CD14-positive monocyte (primary cell): Measurements from ENCODE around the gene CUEDC1. TPM values are rescaled to one million over a fixed set of nuclear protein-coding genes. Genes with fewer than 3 reads are reported as not detected.

Experiments
- DNase-seq, 3 donors: peaks; one replicate each; pipeline ENCODE4 v3.0.0-alpha.2; 2011 to 2022
- H2AFZ ChIP-seq: 2 replicates; pipeline ENCODE4 v1.6.0; 2012; ENCODE audit warnings: mild to moderate bottlenecking, low read depth, low read length, inconsistent platforms; ENCODE audit not compliant: insufficient read depth, poor library complexity, severe bottlenecking
- H3K27ac ChIP-seq, 2 donors: 1 replicate in 1 of 2; 2 replicates in 1 of 2; pipeline ENCODE4 v1.5.1; 2012 to 2013; ENCODE audit warnings: low read length in 2 of 2, control low read depth in 1 of 2, inconsistent platforms in 1 of 2, low read depth in 1 of 2, mild to moderate bottlenecking in 1 of 2
- H3K27me3 ChIP-seq, 2 donors: one replicate each; pipeline versions ENCODE4 v1.6.0 to v1.6.1; 2011 to 2013; ENCODE audit warnings: low read length in 2 of 2; ENCODE audit not compliant: control insufficient read depth in 2 of 2, insufficient read depth in 2 of 2
- H3K36me3 ChIP-seq, 2 donors: replicated peaks in 1 of 2; 1 replicate in 1 of 2; 2 replicates in 1 of 2; pipeline versions ENCODE4 v1.5.1 to v1.6.1; 2012 to 2013; ENCODE audit warnings: low read length in 2 of 2, control low read depth in 1 of 2, inconsistent platforms in 1 of 2, mild to moderate bottlenecking in 1 of 2; ENCODE audit not compliant: insufficient read depth in 2 of 2, control insufficient read depth in 1 of 2
- H3K4me1 ChIP-seq, 2 donors: 1 replicate in 1 of 2; 2 replicates in 1 of 2; pipeline versions ENCODE4 v1.5.1 to v1.6.1; 2012 to 2013; ENCODE audit warnings: low read length in 2 of 2, control low read depth in 1 of 2, inconsistent platforms in 1 of 2, mild to moderate bottlenecking in 1 of 2, moderate library complexity in 1 of 2; ENCODE audit not compliant: insufficient read depth in 2 of 2, control insufficient read depth in 1 of 2
- H3K4me2 ChIP-seq: replicated peaks from 2 replicates; pipeline ENCODE3; 2012; ENCODE audit warnings: low read length, moderate library complexity, mild to moderate bottlenecking; ENCODE audit not compliant: poor library complexity, severe bottlenecking; ENCODE audit errors: extremely low read depth
- H3K4me3 ChIP-seq, 3 experiments: fragments of 200-600 bp in 1 of 3; sonication (generic) in 1 of 3; replicated peaks in 1 of 3; 1 replicate in 2 of 3; 2 replicates in 1 of 3; pipeline ENCODE4 v1.5.1; 2011 to 2013; ENCODE audit warnings: low read length in 3 of 3, mild to moderate bottlenecking in 3 of 3, control low read depth in 2 of 3, low read depth in 2 of 3, inconsistent platforms in 1 of 3, moderate library complexity in 1 of 3
- H3K79me2 ChIP-seq: 2 replicates; pipeline ENCODE4 v1.6.0; 2012; ENCODE audit warnings: mild to moderate bottlenecking, control low read depth, inconsistent platforms, low read length, moderate library complexity; ENCODE audit not compliant: insufficient read depth
- H3K9ac ChIP-seq: 2 replicates; pipeline ENCODE4 v1.6.0; 2017; ENCODE audit warnings: low read length, mild to moderate bottlenecking; ENCODE audit not compliant: insufficient read depth, poor library complexity, severe bottlenecking
- H3K9me3 ChIP-seq, 2 donors: replicated peaks in 1 of 2; 1 replicate in 1 of 2; 2 replicates in 1 of 2; pipeline versions ENCODE4 v1.5.1 to v1.6.1; 2012 to 2013; ENCODE audit warnings: low read length in 2 of 2, control low read depth in 1 of 2; ENCODE audit not compliant: control insufficient read depth in 1 of 2, insufficient read depth in 1 of 2
- H4K20me1 ChIP-seq: 2 replicates; pipeline ENCODE4 v1.6.0; 2012; ENCODE audit warnings: mild to moderate bottlenecking, low read length, control low read depth, moderate library complexity; ENCODE audit not compliant: insufficient read depth
- H3K27ac Mint-ChIP-seq, 7 donors: one replicate each; pipeline ENCODE4 v1.8.0; 2020; ENCODE audit warnings: mild to moderate bottlenecking in 7 of 7, mixed read lengths in 7 of 7, moderate library complexity in 6 of 7, inconsistent platforms in 2 of 7
- H3K27me3 Mint-ChIP-seq, 3 donors: one replicate each; pipeline ENCODE4 v1.8.0; 2021 to 2022; ENCODE audit warnings: low read depth in 3 of 3, mild to moderate bottlenecking in 3 of 3, mixed read lengths in 3 of 3, moderate library complexity in 3 of 3, inconsistent platforms in 1 of 3
- H3K36me3 Mint-ChIP-seq, 2 donors: one replicate each; pipeline ENCODE4 v1.8.0; 2020; ENCODE audit warnings: mixed read lengths in 2 of 2, inconsistent platforms in 1 of 2, mild to moderate bottlenecking in 1 of 2
- H3K4me1 Mint-ChIP-seq: one replicate; pipeline ENCODE4 v1.8.0; 2020; ENCODE audit warnings: mild to moderate bottlenecking, mixed read lengths
- H3K4me3 Mint-ChIP-seq, 2 donors: one replicate each; pipeline ENCODE4 v1.8.0; 2020; ENCODE audit warnings: mild to moderate bottlenecking in 2 of 2, mixed read lengths in 2 of 2, moderate library complexity in 1 of 2
- H3K9me3 Mint-ChIP-seq, 7 donors: one replicate each; pipeline ENCODE4 v1.8.0; 2020 to 2022; ENCODE audit warnings: mixed read lengths in 7 of 7, mild to moderate bottlenecking in 6 of 7, moderate library complexity in 6 of 7, inconsistent platforms in 2 of 7
- CTCF ChIP-seq: fragments of 200-600 bp; IDR thresholded peaks from one replicate; pipeline ENCODE4 v1.8.0; 2022; ENCODE audit warnings: antibody characterized with exemption, mild to moderate bottlenecking
- WGBS: methylation state at CpG from one replicate; pipeline ENCODE4 v1.1.5; 2013; ENCODE audit warnings: missing lambda C conversion rate; ENCODE audit not compliant: insufficient coverage; 5-methylcytosine and 5-hydroxymethylcytosine counted together
- intact Hi-C, 2 donors: fragments of 100-400 bp; cut with micrococcal nuclease; formaldehyde crosslinking; loops; one replicate each; pipeline versions ENCODE4 v1.15.0 to v1.15.1; 2023
- polyA plus RNA-seq, 3 donors: library from polyadenylated mRNA; depleted of rRNA in 1 of 3; unstranded in 2 of 3; stranded (reverse) in 1 of 3; fragments of 300-500 nt in 2 of 3; fragments of >200 nt in 1 of 3; fragmentation: Illumina TruSeq in 2 of 3; gene quantifications; 1 replicate in 2 of 3; 2 replicates in 1 of 3; pipeline ENCODE4 v1.2.3, GENCODE V29; 2012 to 2021
- small RNA-seq: library from RNA; depleted of rRNA; stranded (forward); fragments of <200 nt; gene quantifications from one replicate; pipeline ENCODE3, GENCODE V24; 2012; ENCODE audit warnings: low read depth; ENCODE audit not compliant: insufficient read length

Gene CUEDC1
- polyA plus RNA-seq, 3 donors: 4.2 to 31.0 (median 4.3) TPM

- Histone ChIP-seq H3K4me1 (peaks cover 16 to 17% of the 10 kb centered on the region in 2 donors), H3K27ac (no peak overlapping the region), H4K20me1 (no peaks in the 10 kb centered on the region), H3K9ac (no peak overlapping the region), H2AFZ (no peak overlapping the region), H3K9me3 (no peaks in the 10 kb centered on the region), H3K4me2 (peak overlapping the region; percentile 64), H3K36me3 (no peaks in the 10 kb centered on the region), H3K27me3 (peaks cover 16 to 42% of the 10 kb centered on the region in 2 donors), H3K4me3 (peak overlapping the region in 1 of 3 experiments; percentile 62), H3K79me2 (no peaks in the 10 kb centered on the region)
- peaks cover 3 to 7% of the 10 kb centered on the region in 2 donors for H3K36me3 Mint-ChIP-seq
- H3K4me3 Mint-ChIP-seq: peak overlapping the region in 1 of 2 donors; percentile 83
- H3K9me3 Mint-ChIP-seq: no peaks in the 10 kb centered on the region
- intact Hi-C loops: no loop called here
- peaks cover 47 to 62% (median 52%) of the 10 kb centered on the region in 3 donors for H3K27me3 Mint-ChIP-seq
- TF ChIP-seq CTCF: no peak
- peaks cover 19% of the 10 kb centered on the region for H3K4me1 Mint-ChIP-seq
- WGBS: 16% methylated on average over 8 of the region's 8 CpGs
- no peak for DNase-seq
- no peak overlapping the region for H3K27ac Mint-ChIP-seq
Observed at GRCh38 chr17:57811638-57812280, 143.5 kb downstream of the CUEDC1 start.

Small RNA genes within 50 kb of the gene (small RNA-seq; reads per million reads assigned to genes)
- not detected for gene AC015813.4

Other genes starting within 250 kb of the CUEDC1 start
- not detected for gene CCDC182, start 210.1 kb downstream of the CUEDC1 start, polyA plus RNA-seq
- gene MRPS23, start 105.4 kb downstream of the CUEDC1 start, polyA plus RNA-seq: 10 to 100 TPM; 14.5 to 40.6 (median 32.7) TPM
- gene VEZF1, start 32.8 kb upstream of the CUEDC1 start, polyA plus RNA-seq: 10 to 100 TPM; 28.3 to 40.1 (median 29.0) TPM
- gene SRSF1, start 51.8 kb upstream of the CUEDC1 start, polyA plus RNA-seq: 10 to 100 TPM; 51.2 to 72.1 (median 61.6) TPM
- 1 to 10 TPM in 1 of 3 donors, under 1 TPM in 2; 0.30 to 9.9 (median 0.42) TPM for gene DYNLL2, start 128.0 kb upstream of the CUEDC1 start, polyA plus RNA-seq
- under 1 TPM in 1 of 3 donors, not detected in 2; 0.03 TPM for gene OR4D1, start 193.0 kb upstream of the CUEDC1 start, polyA plus RNA-seq
- gene OR4D2, start 211.6 kb upstream of the CUEDC1 start, polyA plus RNA-seq: not detected
- not detected for gene EPX, start 237.3 kb upstream of the CUEDC1 start, polyA plus RNA-seq